Heart right ventricle (tissue), 16 donors: ENCODE measurements around the gene RIN2. TPM values are rescaled to one million over a fixed set of nuclear protein-coding genes. Genes with fewer than 3 reads are reported as not detected.
"Not testable (repeated sequence)": the region's sequence is repeated elsewhere in the genome, so short reads cannot be mapped to it uniquely, and the experiment has no call there.

Experiments
- ATAC-seq, 8 donors: fragments of 200-7000 bp; cut with Tn5 transposase; one replicate each; pipeline ENCODE4 v1.9.1; 2020; ENCODE audit warnings: mild to moderate bottlenecking in 8 of 8, moderate library complexity in 8 of 8, moderate number of reproducible peaks in 1 of 8
- DNase-seq, 2 donors: peaks; one replicate each; pipeline ENCODE4 v3.0.0-alpha.2; 2020
- H3K27ac ChIP-seq, 10 donors: fragments of 200-600 bp; sonication (generic) in 2 of 10; one replicate each; pipeline versions ENCODE4 v1.5.0 to v1.8.0; 2020 to 2022; ENCODE audit warnings: mild to moderate bottlenecking in 3 of 10
- H3K27me3 ChIP-seq, 7 donors: fragments of 200-600 bp; one replicate each; pipeline ENCODE4 v1.8.0; 2021 to 2022; ENCODE audit warnings: mild to moderate bottlenecking in 2 of 7
- H3K36me3 ChIP-seq, 9 donors: fragments of 200-600 bp; sonication (generic) in 1 of 9; one replicate each; pipeline versions ENCODE4 v1.5.0 to v1.8.0; 2020 to 2022; ENCODE audit warnings: mild to moderate bottlenecking in 2 of 9
- H3K4me1 ChIP-seq, 9 donors: fragments of 200-600 bp; sonication (generic) in 1 of 9; one replicate each; pipeline versions ENCODE4 v1.5.0 to v1.8.0; 2020 to 2022; ENCODE audit warnings: mild to moderate bottlenecking in 4 of 9
- H3K4me3 ChIP-seq, 10 donors: fragments of 200-600 bp; sonication (generic) in 2 of 10; one replicate each; pipeline versions ENCODE4 v1.5.0 to v1.8.0; 2020 to 2022; ENCODE audit warnings: mild to moderate bottlenecking in 7 of 10, moderate library complexity in 2 of 10
- H3K9me3 ChIP-seq, 11 donors: fragments of 200-600 bp in 10 of 11; sonication (generic) in 2 of 11; one replicate each; pipeline versions ENCODE4 v1.5.0 to v1.8.0; 2013 to 2022; ENCODE audit warnings: mild to moderate bottlenecking in 2 of 11, control low read depth in 1 of 11, moderate library complexity in 1 of 11
- WGBS, 2 donors: extraction: QIAGEN DNeasy Blood & Tissue Kit; methylation state at CpG; one replicate each; pipeline ENCODE4 v1.1.7; 2013; ENCODE audit warnings: inconsistent platforms in 1 of 2; 5-methylcytosine and 5-hydroxymethylcytosine counted together
- intact Hi-C, 10 donors: fragments of 100-400 bp; cut with DNase I; formaldehyde crosslinking; loops; one replicate each; pipeline versions ENCODE4 v1.11.1 to v1.14.2; 2022
- polyA plus RNA-seq, 2 donors: library from polyadenylated mRNA; stranded (reverse); fragments of 200-250 nt; gene quantifications; one replicate each; pipeline ENCODE4 v1.2.3, GENCODE V29; 2013
- total RNA-seq, 10 donors: library from RNA; stranded (reverse); fragmentation: NEBNext Ultra II Directional in 3 of 10; extraction: Animal tissue kit (Norgen Biotek cat#: 25700) in 3 of 10; gene quantifications; one replicate each; pipeline versions ENCODE4 v1.2.1 to v1.2.4, GENCODE V29; 2021 to 2023
- TF ChIP-seq, protein P1 (sequence below), 9 donors: fragments of 200-600 bp; sonication (generic) in 2 of 9; IDR thresholded peaks; one replicate each; pipeline versions ENCODE4 v1.5.0 to v1.8.0; 2021 to 2022; ENCODE audit warnings: antibody characterized with exemption in 9 of 9, mild to moderate bottlenecking in 5 of 9, moderate library complexity in 1 of 9
- donor health status: Arrhythmogenic right ventricular cardiomyopathy.
- donor health status: ischemic (EF 13 %, LVEDD 7.1; RV severe dilation, severe dysfunction).
- donor health status: healthy with polysubstance abuse.
- donor health status: DM: no; HTN: yes; CAD: no.
- donor health status: DM: no; HTN: no; CAD: no.
- donor health status: ischemic (EF 25% LVEDD 6.9; RV normal size, moderate dysfunction).
- donor health status: ischemic (EF 25% LVEDD 5.7; RV mildly dilated, moderate dysfunction).
- donor health status: healthy.
- donor health status: DM: yes; HTN: yes; CAD: no.
- donor health status: Ischemic cardiomyopathy.
- donor health status: ischemic (EF 35%, LVEDD 5.7; RV mildly dilated, moderate dysfunction).
- donor health status: nonischemic (EF 11% LVEDD 7.7; RV severe dilation, severe dysfunction).
- donor health status: DM: yes; HTN: yes; CAD: no.
- donor health status: PGD.
- donor health status: ischemic (EF 29% LVEDD 5.4; RV normal size, mild dysfunction).
- donor health status: nonischemic (EF 23%, LVEDD 6.1; RV moderate dilation, normal function).

The RIN2 gene
- total and polyA plus RNA-seq, 12 donors = 9.0 to 66.2 (median 60.5) TPM

DNA sequence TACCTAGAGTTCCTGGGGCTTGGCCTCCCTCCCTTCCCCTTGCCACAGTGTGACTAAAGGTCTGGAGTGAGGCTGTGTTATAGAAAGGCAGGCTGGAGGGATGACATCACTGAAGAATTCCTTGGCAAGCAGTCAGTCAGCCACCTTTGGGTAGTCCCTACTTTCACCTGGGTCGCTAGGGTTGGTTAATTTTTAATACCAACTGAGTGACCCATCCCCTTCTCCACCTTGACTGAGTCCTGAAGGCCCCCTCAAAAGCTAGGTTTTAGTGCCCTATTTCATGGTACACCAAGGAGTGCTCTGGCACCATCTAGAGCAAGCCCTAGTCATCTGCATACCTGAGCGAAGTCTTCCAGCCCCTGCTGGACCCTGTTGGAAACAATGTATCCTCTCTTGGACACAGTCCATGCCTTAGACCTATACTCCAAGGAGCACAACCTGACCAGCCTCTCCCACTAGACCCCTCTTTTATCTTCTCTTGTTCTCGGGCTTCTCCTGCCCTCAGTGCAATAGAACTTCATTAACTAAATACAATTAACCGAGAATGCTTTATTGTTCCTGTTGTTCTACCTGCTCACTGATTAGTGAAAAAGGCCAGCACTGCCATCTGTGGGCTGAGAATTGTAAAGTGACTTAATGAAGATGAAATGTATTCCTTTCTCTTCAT is 44.6 kb downstream of the RIN2 start:
- TF ChIP-seq, protein P1, sequence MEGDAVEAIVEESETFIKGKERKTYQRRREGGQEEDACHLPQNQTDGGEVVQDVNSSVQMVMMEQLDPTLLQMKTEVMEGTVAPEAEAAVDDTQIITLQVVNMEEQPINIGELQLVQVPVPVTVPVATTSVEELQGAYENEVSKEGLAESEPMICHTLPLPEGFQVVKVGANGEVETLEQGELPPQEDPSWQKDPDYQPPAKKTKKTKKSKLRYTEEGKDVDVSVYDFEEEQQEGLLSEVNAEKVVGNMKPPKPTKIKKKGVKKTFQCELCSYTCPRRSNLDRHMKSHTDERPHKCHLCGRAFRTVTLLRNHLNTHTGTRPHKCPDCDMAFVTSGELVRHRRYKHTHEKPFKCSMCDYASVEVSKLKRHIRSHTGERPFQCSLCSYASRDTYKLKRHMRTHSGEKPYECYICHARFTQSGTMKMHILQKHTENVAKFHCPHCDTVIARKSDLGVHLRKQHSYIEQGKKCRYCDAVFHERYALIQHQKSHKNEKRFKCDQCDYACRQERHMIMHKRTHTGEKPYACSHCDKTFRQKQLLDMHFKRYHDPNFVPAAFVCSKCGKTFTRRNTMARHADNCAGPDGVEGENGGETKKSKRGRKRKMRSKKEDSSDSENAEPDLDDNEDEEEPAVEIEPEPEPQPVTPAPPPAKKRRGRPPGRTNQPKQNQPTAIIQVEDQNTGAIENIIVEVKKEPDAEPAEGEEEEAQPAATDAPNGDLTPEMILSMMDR (IDR thresholded peaks at IDR 0.05) = peak in 7 of 9 donors; percentile 11 to 51 (median 35)
- Histone ChIP-seq H3K9me3 (no peaks in the 10 kb centered on the region), H3K27ac (peak overlapping the region in 3 of 10 donors; percentile 6 to 49 (median 13)), H3K4me3 (no peak overlapping the region), H3K27me3 (no peaks in the 10 kb centered on the region), H3K36me3 (peaks cover 0 to 51% (median 17%) of the 10 kb centered on the region in 9 donors), H3K4me1 (peaks cover 10 to 75% (median 34%) of the 10 kb centered on the region in 9 donors)
- DNase-seq (no peak), ATAC-seq (peak in 7 of 8 donors; percentile 37 to 69 (median 65))
- 85 to 87% methylated on average over 4 of the region's 4 CpGs for WGBS, 2 donors
- intact Hi-C loops = loop anchor here in 5 of 10 donors (1.0 to 5.0 kb wide), 2 partner anchors 109 to 110 kb away; no protein-coding TSS in a partner anchor

DNA sequence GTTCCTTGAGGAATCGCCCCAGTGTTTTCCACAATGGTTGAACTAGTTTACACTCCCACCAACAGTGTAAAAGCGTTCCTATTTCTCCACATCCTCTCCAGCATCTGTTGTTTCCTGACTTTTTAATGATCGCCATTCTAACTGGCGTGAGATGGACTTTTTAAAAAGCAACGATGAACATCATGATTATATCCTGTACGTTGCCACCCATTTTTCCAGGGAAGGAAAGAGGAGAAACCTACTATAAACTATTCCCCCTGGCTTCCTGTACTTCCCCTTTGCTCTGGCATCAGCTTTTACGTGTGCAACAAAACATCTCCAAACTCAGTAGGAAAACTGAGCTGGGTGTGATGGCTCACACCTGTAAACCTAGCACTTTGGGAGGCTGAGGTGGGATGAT is 48.2 kb downstream of the RIN2 start:
- peaks cover 0 to 34% (median 4%) of the 10 kb centered on the region in 9 donors for H3K36me3 ChIP-seq
- ATAC-seq, H3K27me3 ChIP-seq, H3K9me3 ChIP-seq, H3K4me3 ChIP-seq, intact Hi-C loops, DNase-seq: not testable (repeated sequence)
- peak overlapping the region in 9 of 10 donors; percentile 17 to 66 (median 36) for H3K27ac ChIP-seq
- WGBS, 2 donors = 67 to 73% methylated on average over 7 of the region's 7 CpGs
- H3K4me1 ChIP-seq = peaks cover 10 to 80% (median 41%) of the 10 kb centered on the region in 9 donors

DNA sequence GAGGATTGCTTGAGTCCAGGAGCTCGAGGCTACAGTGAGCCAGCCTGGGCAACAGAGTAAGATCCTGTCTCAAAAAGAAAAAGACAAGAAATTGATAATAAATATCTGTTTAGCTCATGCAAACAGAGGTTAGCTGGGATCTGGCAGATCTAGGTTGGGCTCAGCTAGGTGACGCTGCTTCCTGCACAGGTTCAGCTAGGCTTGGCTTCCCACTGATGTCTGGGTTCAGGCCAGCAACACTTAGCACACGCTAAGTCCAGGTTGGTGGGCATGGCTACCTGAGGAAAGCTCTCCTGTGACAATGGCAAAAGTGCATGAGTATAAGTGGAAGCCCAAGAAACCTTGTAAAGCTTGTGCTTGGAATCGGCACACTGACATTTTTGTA is 48.7 kb downstream of the RIN2 start:
- TF ChIP-seq, protein P1 (IDR thresholded peaks at IDR 0.05) = no peak
- Histone ChIP-seq H3K4me3 (no peak overlapping the region), H3K27me3 (no peaks in the 10 kb centered on the region), H3K4me1 (peaks cover 10 to 78% (median 38%) of the 10 kb centered on the region in 9 donors), H3K36me3 (peaks cover 0 to 32% (median 4%) of the 10 kb centered on the region in 9 donors), H3K9me3 (no peaks in the 10 kb centered on the region), H3K27ac (peak overlapping the region in 9 of 10 donors; percentile 17 to 66 (median 36))
- ATAC-seq = peak in 4 of 8 donors; percentile 13 to 36 (median 24)
- intact Hi-C loops = no loop called here
- WGBS, 2 donors = 52 to 61% methylated on average over 4 of the region's 4 CpGs
- no peak for DNase-seq

DNA sequence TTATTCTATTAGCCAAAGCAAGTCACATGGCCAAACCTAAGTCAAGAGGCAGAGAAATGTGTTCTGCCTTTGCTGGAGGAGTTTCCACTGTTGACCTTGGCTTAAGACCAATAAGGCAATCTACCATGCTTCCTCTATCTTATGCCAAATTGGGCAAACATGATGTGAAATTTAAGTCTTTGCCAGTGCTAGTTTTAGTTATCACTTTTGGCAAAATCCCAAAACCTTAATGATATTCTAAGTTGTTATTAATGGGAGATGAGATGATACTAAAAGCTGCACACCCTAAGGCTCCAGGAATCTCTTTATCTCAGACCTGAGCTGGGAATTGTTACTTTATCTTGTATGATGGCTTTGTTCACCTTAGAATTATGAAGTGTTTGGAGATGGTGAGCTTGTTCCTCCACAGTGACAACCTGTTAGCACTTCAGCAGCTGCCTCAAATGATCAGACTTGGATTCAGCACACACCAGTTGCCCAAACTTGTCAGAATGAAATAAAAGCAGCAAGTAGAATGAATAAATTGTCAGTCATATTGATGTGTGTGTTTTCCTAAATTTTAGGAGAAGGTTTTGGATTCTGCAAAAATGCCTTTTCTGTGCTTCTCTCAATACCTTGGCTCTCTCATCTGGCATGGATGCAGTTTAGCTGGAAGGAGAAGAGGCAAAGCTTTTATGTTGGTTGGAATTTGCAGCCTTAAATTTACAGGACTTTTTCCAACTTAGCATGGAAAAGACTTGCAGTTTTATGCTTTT is 49.3 kb downstream of the RIN2 start:
- TF ChIP-seq, protein P1 (IDR thresholded peaks at IDR 0.05) = no peak
- peaks cover 10 to 78% (median 33%) of the 10 kb centered on the region in 9 donors for H3K4me1 ChIP-seq
- intact Hi-C loops = no loop called here
- peak; percentile 19 to 55 (median 42) for ATAC-seq
- no peaks in the 10 kb centered on the region for H3K27me3 ChIP-seq
- H3K27ac ChIP-seq = peak overlapping the region in 9 of 10 donors; percentile 17 to 66 (median 36)
- DNase-seq = no peak
- H3K36me3 ChIP-seq = peaks cover 0 to 26% (median 4%) of the 10 kb centered on the region in 9 donors
- H3K4me3 ChIP-seq = no peak overlapping the region
- no peaks in the 10 kb centered on the region for H3K9me3 ChIP-seq
